Stimulated activated CD8-positive, alpha-beta memory T cell treated with anti-CD3 and anti-CD28 coated beads, Interleukin-7, amount 100 ng/mL, for 4 hours (primary cell): ENCODE measurements around the gene EPHA8.

ENCODE experiments used
- DNase-seq, 2 donors: peaks; one replicate each; pipeline ENCODE4 v3.0.0-alpha.2; 2020; ENCODE audit warnings: low read depth in 2 of 2

The EPHA8 gene

DNA sequence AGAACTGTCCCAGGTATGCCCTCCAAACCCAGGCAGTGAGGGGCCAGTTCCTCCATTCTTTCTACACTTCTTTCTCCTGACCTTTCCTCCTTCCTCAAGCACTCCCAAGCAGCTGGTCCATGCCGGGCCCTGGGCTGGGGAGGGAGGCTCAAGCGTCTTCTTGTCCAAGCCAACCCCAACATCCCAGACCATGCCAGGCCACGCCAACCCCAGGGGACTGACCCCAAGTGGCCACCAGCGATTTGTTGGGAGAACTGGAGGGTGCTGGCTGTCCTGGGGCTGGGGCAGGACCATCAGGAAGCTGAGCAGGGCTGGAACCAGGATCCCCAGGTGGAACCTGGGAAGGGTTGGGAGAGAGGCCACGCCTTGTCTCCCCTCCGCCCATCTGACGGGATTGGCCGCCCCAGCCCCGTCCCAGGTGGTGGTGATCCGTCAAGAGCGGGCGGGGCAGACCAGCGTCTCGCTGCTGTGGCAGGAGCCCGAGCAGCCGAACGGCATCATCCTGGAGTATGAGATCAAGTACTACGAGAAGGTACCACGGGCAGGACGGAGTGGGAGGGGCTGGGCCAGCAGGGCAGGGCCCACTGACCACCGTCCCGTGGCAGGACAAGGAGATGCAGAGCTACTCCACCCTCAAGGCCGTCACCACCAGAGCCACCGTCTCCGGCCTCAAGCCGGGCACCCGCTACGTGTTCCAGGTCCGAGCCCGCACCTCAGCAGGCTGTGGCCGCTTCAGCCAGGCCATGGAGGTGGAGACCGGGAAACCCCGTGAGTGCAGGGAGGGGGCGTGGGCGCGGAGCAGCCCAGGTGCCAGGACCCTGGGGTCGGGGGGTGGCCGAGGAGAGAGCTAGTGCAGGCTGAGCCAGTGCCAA is 29.9 kb downstream of the EPHA8 start:
- no peak for DNase-seq

DNA sequence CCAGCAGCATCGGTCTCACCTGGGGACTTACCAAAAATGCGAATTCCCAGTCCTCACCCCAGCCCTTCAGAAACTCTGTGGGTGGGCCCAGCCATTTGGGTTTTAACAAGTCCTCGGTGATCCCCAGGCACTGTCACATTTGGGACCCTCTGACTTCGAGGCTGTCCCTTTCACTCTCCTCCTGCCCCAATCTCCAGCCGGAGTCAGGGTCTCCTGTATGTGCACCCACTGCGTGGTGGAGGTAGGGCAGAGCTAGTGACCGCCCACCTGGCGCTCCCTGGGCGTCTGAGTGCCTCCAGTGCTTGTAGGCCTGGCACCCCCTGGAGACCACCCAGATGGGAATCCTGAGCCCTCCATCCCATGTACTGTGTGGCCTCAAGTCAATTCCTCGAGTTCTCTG is 31.1 kb downstream of the EPHA8 start:
- DNase-seq, result no peak

DNA sequence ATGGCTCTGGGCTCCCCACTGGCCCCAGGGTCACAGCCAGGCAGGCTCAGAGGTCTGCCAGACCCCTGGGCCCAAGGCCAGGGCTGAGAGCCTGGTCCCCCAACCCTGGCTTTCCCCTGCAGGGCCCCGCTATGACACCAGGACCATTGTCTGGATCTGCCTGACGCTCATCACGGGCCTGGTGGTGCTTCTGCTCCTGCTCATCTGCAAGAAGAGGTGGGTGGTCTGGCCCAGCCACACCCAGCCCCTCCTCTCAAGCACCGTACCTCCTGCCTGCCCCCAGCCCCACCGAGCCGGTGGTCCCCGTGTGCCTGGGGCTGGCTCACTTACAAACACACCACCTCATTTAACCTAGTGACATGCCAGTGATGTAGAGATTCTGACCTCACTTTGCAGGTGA is 31.8 kb downstream of the EPHA8 start:
- DNase-seq, result no peak

DNA sequence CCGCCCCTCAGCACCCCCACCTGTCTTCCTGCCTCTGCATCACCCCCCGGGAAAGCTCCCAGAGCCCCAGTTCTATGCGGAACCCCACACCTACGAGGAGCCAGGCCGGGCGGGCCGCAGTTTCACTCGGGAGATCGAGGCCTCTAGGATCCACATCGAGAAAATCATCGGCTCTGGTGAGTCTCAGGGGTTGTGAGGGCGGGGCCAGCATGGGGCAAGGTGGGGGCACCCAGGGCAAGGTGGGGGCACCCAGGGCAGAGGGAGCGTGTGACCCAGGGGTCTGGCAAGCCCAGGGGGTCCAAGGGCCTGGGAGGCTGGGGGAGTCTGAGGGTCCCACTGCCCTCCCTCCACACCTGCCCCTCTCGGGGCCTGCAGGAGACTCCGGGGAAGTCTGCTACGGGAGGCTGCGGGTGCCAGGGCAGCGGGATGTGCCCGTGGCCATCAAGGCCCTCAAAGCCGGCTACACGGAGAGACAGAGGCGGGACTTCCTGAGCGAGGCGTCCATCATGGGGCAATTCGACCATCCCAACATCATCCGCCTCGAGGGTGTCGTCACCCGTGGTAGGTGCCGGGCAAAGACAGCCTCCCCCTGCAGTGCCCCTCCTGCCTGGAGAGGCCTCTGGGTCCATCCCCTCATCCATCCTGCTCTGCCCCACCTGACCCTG is 34.1 kb downstream of the EPHA8 start:
- DNase-seq, result no peak

DNA sequence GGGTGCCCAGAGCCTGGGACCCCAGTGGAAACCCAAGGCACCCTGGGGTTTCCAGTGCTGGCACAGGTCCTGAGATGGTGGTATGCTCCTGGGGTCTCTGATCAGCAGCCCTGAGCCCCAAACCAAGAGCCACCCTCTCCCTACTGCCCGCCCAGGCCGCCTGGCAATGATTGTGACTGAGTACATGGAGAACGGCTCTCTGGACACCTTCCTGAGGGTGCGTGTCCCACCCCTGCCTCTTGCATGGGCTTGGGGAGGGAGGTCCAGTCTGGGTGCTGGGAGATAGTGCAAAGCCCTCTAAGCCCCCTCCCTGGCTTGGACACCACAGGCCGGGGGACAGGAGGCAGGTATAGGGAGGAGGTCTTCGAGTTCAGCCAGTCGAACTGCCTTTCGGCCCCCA is 34.7 kb downstream of the EPHA8 start:
- DNase-seq, result no peak

DNA sequence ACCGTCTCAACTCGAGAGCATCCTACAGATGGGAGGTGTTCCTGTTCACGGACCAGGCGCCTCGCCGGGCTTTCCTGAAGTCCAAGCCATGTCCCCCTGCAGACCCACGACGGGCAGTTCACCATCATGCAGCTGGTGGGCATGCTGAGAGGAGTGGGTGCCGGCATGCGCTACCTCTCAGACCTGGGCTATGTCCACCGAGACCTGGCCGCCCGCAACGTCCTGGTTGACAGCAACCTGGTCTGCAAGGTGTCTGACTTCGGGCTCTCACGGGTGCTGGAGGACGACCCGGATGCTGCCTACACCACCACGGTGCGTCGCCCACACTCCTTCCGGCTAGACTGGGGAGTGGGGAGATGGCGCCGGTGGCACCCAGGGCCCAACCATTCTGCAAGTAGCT is 35.4 kb downstream of the EPHA8 start:
- no peak for DNase-seq

DNA sequence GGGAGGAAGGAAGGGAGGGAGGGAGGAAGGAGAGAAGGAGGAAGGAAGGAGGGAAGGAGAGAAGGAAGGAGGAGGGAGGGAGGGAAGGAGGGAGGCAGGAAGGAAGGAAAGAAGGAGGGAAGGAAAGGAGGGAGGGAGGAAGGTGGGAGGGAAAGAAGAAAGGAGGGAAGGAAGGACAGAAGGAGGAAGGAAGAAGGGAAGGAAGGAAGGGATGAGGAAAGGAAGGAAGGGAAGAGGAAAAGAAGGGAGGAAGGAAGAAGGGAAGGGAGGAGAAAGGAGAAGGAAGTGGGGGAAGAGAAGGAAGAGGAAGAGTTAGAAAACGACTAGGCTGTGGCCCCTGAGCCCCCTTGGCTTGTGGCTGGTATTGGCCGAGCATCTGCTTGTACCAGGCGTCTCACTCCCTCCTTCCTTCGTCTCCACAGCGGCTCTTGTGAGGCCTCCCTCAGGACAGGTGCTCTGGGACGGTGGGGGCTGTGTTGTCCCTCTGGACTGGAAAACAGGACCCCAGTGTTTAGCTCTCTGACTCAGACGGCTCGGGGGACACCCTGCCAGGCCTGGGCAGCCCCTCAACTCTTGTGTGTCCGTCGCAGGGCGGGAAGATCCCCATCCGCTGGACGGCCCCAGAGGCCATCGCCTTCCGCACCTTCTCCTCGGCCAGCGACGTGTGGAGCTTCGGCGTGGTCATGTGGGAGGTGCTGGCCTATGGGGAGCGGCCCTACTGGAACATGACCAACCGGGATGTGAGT is 37.0 kb downstream of the EPHA8 start:
- no peak for DNase-seq

DNA sequence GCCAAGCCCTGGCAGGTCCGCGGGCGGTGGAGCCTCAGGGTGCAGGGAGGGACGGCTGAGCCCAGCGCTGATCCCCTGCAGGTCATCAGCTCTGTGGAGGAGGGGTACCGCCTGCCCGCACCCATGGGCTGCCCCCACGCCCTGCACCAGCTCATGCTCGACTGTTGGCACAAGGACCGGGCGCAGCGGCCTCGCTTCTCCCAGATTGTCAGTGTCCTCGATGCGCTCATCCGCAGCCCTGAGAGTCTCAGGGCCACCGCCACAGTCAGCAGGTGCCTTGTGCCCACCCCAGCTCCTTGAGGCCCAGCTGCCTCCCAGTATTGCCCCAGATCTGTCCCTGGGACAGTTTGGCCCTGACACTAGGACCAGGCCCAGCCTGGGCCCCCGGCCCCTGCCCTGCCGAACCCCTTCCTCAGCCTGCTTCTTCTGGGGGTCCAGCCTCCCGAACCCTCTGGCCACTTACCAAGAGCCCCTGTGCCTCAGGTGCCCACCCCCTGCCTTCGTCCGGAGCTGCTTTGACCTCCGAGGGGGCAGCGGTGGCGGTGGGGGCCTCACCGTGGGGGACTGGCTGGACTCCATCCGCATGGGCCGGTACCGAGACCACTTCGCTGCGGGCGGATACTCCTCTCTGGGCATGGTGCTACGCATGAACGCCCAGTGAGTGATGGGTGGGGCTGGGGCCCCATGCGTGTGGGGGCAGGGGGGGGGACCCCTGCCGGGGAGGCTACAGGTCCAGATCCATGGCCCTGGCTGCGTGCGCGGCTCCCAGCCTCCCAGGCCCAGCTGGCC is 37.7 kb downstream of the EPHA8 start:
- DNase-seq, result no peak

DNA sequence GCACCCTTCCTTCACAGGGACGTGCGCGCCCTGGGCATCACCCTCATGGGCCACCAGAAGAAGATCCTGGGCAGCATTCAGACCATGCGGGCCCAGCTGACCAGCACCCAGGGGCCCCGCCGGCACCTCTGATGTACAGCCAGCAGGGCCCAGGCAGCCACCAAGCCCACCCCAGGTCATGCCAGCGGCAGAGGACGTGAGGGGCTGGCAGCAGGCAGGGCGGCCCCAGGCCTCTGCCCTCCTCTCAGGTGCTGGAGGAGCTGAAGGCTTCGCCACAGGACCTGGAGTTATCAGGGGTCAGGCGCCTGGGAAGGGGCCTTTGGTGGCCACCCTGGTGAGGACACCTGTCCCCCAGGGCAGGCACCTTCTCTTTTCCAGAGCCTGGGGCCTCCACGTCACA is 38.3 kb downstream of the EPHA8 start:
- no peak for DNase-seq

DNA sequence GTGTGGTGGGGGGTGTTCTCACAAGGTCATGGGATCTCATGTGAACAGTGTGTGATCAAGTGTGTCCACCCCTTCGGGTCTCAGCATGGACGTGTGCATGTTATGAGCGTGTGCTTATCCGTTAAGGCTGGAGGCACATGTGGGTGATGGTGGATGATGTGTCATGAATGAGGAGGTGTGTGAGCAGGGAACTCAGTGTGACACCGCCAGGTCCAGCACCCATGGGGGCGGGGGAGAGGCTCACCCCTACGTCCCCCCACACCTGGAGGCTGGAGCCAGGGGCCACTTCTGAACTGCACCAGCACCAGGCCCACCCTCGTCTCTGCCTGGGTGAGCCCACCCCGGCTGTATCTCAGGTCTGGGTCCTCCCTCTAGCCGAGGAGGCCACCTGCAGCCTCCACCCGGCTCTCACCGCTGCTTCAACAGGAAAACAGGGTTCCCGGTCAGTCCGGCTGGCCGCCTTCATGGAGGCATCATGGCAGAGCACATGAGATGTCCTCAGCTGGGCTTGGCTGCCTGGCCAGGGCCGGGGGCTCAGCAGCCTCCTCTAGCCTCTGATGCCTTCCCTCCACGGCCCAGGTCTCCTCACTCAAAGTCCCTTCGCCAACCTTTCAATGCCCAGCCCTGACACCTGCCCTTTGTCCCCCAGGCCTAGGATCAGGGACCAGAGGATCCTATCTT is 38.9 kb downstream of the EPHA8 start:
- DNase-seq, result no peak

DNA sequence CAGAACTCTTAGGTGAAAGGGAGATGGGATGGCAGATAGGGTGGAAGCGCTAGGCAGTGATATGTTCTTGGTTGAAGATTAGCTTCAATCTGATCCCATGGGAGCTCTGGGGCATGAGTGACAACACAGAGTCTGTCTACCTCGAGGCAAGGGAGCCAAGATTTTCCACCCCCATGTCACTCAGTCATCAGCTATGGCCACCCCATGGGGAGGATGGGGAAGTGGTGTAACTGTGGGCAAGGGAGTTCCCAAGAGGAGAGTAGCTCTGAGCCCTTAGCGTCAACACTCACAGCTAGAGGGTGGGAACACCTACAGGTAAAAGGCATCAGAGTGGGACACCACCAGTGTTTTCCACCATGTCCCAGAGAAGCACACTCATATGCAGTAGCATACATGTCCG is 42.9 kb downstream of the EPHA8 start:
- DNase-seq, result no peak

DNA sequence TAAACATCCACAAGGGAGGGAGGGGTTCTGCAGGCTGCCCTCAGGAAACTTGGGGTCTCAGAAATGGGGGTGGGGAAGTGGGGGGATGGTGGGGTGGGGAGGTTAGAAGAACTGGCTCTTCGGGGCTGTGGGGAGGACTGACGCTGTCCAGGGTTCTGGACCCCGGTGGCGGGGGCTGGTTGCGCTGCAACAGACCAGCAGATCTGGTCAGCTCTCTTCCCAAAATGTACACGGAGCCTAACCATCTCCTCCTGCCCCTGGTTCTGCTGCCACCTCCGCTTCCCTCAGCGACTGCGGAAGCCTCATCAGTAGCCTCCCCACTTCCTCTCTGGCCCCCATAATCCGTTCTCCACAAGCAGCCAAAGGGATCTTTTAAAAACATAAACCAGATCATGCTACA is 43.9 kb downstream of the EPHA8 start:
- no peak for DNase-seq

DNA sequence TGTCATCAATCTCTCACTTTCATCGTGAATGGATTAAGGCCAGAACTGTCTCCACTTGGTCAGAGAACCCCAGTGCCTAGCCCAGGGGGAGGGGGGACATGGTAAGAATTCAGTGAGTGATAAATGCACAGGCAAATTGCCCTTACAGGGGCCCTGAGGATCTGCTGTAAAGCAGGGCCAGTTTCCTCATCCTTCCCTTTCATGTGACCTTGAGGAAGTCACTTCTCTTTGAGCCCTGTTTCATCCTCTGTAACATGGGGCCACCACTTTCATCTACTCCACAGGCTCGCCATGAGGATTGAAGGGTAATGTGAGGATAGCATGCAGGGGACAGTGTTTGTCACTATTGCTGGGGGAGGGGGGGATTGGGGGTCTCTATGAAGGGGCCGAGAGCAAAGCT is 45.1 kb downstream of the EPHA8 start:
- no peak for DNase-seq

DNA sequence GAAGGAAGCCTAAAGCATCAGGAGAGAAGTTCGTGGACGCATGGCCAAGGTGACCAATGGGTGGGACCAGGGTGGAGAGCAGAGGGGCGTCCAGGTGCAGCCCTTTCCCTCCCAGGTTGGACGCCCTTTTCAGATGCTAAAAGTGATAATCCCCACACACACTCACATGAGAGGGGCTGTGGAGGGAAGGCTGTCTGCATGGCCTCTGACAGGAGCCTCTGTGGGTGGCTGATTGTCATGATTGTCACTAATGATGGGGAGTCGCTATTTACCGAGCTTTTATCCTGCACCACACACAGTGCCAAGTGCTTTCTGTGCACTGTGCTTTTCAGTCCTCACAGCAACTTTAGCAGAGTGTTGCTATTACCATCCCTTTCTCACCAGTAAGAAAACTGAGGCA is 46.0 kb downstream of the EPHA8 start:
- no peak for DNase-seq

DNA sequence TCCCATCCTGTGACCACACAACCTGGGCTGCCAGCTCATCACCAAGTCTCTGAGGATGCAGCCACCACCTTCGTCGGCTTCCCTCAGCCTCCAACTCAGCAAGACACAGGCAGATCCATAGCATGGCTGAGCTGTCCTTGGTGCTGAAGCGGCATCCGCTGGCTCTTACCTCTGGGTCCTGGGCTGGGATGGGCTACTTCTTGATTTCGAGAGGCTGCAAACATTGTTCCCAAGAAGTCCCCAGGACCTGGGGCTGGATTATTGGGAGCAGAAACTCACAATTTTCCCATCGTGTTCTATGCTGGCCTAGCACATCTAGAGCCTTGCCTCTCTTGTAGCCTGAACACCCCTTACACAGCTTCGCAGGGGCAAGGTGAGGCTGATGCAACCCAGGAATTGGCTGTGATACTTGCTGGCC is 48.2 kb downstream of the EPHA8 start:
- no peak for DNase-seq

DNA sequence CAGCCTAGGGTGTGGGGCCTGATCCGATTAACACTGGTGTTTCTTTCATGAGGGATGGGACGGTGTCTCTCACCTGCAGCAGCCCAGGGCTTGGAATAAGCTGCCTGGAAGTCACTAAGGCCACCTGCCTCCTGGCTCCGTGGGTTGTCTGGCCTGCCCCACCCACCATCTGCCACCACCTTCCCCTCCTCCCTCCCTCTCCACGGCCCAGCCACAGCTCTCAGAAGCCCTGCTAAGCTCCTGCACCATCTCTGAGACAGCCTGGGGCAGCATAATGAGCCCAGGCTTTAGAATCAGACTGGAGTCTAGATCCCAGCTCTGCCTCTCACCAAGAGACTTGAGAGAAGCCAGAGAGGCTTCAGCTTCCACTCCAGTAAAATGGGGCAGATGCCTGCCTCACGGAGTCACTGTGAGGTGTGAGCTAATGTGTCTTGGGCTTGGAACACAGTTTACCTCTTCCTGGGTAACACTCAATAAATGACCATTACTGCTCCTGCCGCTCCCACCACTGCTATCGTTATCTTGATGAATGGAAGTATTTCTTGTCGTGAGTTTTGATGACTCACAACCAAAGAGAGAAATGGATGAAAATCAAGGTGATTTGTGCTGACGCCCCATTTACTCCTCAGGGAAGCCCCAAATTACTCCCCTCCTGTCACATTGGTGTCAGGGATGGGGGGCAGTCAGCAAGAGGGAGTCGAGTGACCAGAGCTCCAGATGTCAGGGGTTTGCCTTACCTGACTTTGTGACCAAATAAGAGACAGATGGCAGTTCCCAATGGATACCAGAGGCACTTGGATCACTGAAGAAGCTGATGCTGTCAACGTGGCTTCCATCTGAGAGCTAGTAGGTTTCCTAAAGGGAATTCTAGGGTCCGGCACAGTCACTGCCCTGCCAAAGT is 49.6 kb downstream of the EPHA8 start:
- DNase-seq, result no peak

DNA sequence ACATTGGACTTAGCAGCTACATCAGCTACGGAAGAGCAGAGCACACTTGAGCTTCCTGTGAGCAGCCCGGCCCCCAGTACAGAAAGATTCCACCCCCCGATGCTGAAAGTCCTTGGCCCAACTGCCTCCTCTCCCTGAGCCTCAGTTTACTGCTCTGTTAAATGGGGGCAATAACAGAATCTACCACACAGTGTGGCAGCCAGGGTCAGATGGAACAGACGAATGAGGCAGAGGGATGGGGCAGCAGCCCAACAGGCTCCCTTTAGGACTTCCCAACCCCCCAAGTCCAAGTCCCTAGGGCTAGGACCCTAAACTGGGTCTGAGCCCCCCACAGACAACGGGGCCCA is 50.3 kb downstream of the EPHA8 start:
- no peak for DNase-seq

DNA sequence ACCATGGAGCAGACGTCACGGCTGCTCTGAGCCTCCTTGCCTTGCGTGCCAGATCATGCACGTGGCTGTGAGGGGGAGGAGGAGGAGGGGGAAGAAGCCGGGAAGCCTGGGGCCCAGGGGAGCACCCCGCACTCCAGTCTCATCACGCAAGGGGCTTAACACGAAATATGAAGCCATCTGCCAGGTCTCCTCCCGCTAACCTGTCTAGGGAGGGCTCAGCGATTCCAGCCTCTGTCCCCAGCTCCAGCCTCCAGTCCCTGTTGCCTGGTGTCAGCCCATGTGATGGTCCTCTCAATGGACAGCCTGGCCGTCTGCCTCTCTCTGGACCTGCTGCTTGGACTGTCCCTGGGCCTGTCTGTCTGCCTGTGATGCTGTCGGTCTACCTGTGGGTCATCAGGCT is 50.7 kb downstream of the EPHA8 start:
- DNase-seq, result no peak

DNA sequence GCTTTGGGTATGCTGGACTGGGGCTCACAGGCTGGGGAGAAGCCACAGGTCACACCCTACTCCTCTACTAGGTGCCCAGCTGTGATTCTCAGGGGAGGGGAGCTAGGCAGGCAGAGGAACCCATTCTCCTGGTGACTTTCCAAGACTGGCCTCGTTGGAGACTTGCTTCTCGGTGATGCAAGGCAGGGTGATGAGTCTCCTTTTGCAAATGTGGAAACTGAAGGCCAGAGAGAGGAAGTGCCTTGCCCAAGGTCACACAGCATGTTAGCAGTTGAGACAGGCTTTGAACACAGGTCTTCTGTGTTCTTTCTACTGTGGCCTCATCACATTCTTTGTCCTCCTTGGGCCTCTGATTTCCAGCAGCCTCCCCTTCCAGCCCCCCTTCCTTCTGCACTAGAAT is 52.6 kb downstream of the EPHA8 start:
- no peak for DNase-seq

DNA sequence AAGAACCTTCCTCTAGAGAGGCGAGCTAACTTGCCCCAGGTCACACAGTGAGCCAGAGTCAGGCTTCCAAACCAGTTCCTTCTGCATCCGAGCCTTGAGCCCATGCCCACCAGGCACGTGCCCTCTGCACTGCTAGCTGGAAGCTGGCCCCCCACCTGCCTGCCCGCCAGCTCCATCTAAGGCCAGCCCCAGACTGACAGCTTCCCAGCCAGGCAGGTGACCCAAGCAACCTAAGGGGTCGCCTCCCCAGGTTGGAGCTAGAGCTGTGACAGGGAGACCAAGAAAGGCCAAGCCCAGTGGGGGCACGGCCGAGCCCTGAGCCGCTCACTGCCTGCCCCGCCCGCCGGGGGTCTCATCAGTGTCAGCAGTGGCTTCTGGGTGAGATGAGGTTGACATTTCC is 53.3 kb downstream of the EPHA8 start:
- no peak for DNase-seq
